ENCODE results near the gene ADAT3.
"Not testable (repeated sequence)": the region's sequence is repeated elsewhere in the genome, so short reads cannot be mapped to it uniquely, and the experiment has no call there.

- TF ChIP-seq CTCF (conservative IDR thresholded peaks at IDR 0.05 in 1 of 2, IDR thresholded peaks at IDR 0.05 in 1 of 2; ENCODE audit: low read depth in 1 of 2, low read length in 2 of 2); EZH2 (IDR thresholded peaks at IDR 0.05; ENCODE audit: low read length, missing control alignments): not testable (repeated sequence)
Measured at GRCh38 chr19:1876496-1877279, 28.5 kb upstream of the ADAT3 start.
